Gastrocnemius medialis (tissue), 4 donors: ENCODE data around the gene BCAT1. TPM values are rescaled to one million over a fixed set of nuclear protein-coding genes. Genes with fewer than 3 reads are reported as not detected.
"Not testable (repeated sequence)": the region's sequence is repeated elsewhere in the genome, so short reads cannot be mapped to it uniquely, and the experiment has no call there.

ENCODE experiments used
- ATAC-seq, 2 donors: fragments of 150-250 bp; one replicate each; pipeline ENCODE4 v1.9.1; 2016
- DNase-seq, 2 donors: peaks; one replicate each; pipeline ENCODE4 v3.0.0-alpha.2; 2019
- H3K27ac ChIP-seq, 4 donors: fragments of 200-600 bp; sonication (generic); 1 replicate in 1 of 4; 2 replicates in 3 of 4; pipeline ENCODE4 v1.5.1; 2016 to 2018; ENCODE audit warnings: mild to moderate bottlenecking in 2 of 4, moderate library complexity in 1 of 4
- H3K27me3 ChIP-seq, 3 donors: fragments of 200-600 bp; sonication (generic) in 2 of 3; 1 replicate in 1 of 3; 2 replicates in 2 of 3; pipeline versions ENCODE4 v1.5.1 to v1.6.0; 2016 to 2019; ENCODE audit warnings: mild to moderate bottlenecking in 1 of 3, moderate library complexity in 1 of 3
- H3K36me3 ChIP-seq, 2 donors: fragments of 200-600 bp; sonication (generic) in 1 of 2; one replicate each; pipeline ENCODE4 v1.5.1; 2017 to 2018
- H3K4me1 ChIP-seq, 2 donors: fragments of 200-600 bp; sonication (generic) in 1 of 2; one replicate each; pipeline ENCODE4 v1.5.1; 2016 to 2017; ENCODE audit warnings: mild to moderate bottlenecking in 2 of 2
- H3K4me3 ChIP-seq, 4 donors: fragments of 200-600 bp; sonication (generic) in 3 of 4; 1 replicate in 1 of 4; 2 replicates in 3 of 4; pipeline ENCODE4 v1.5.1; 2016 to 2019; ENCODE audit warnings: mild to moderate bottlenecking in 2 of 4
- H3K9me3 ChIP-seq, 3 donors: fragments of 200-600 bp; sonication (generic) in 2 of 3; 1 replicate in 1 of 3; 2 replicates in 2 of 3; pipeline ENCODE4 v1.5.1; 2016 to 2019
- POLR2A ChIP-seq, 2 donors: fragments of 450-650 bp; IDR thresholded peaks; one replicate each; pipeline ENCODE4 v1.6.1; 2017; ENCODE audit warnings: antibody characterized with exemption in 2 of 2, mild to moderate bottlenecking in 2 of 2, moderate library complexity in 2 of 2
- in situ Hi-C, 4 donors: fragments of 200-750 bp; cut with MboI; loops; one replicate each; pipeline versions ENCODE4 v1.15.0 to v1.8.0; 2017; ENCODE audit warnings: low sequenced_read_pairs in 4 of 4
- intact Hi-C: fragments of 100-400 bp; cut with DNase I; formaldehyde crosslinking; loops from one replicate; pipeline ENCODE4 v1.15.1; 2023; ENCODE audit warnings: low total_unique reads
- total RNA-seq, 4 donors: library from RNA; depleted of rRNA; stranded (reverse); fragments of >200 nt; gene quantifications; one replicate each; pipeline versions ENCODE4 v1.1.0 to v1.2.3, GENCODE V29; 2016
- TF ChIP-seq, protein P1 (sequence below), 5 experiments: fragments of 450-650 bp in 3 of 5; fragments of 200-600 bp in 2 of 5; sonication (generic) in 2 of 5; IDR thresholded peaks in 4 of 5; conservative IDR thresholded peaks in 1 of 5; 1 replicate in 4 of 5; 2 replicates in 1 of 5; pipeline ENCODE4 v1.5.1; 2016 to 2019; ENCODE audit warnings: antibody characterized with exemption in 5 of 5, mild to moderate bottlenecking in 3 of 5, moderate library complexity in 3 of 5

Gene BCAT1
- total RNA-seq, 4 donors from 2014 or later: 1.6 to 7.5 (median 3.9) TPM

DNA sequence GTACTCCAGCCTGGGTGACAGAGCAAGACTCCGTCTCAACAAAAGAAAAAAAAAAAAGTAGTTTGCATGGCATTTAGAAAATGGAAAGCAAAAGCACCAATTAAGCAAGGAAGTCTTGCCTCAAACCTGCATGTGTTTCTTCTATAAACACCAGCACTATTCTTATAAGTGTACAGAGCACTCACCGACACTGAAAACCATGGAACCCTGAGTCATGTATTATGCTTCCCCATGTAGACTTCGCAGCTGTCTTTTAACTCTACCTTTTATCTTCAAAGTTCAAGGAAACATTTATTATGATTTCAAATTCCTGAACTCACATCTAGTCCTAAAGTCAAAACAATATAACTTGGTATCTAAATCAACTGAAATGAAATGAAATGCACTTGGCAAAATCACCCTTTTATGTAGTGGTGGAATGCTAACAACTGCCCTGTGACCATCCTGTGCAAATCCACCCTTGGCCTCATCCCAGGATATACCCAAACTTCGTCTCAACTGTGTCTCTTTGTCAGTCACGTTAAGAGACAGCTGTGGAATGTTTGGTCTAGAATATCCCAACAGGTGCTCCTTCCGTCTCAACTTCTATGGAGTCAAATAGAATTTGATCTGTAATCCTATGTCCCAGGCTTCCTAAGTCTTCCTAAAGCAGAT lies 4.8 kb downstream of the BCAT1 start:
- in situ Hi-C loops: no loop called here
- intact Hi-C loops: no loop called here
- TF ChIP-seq, protein P1, sequence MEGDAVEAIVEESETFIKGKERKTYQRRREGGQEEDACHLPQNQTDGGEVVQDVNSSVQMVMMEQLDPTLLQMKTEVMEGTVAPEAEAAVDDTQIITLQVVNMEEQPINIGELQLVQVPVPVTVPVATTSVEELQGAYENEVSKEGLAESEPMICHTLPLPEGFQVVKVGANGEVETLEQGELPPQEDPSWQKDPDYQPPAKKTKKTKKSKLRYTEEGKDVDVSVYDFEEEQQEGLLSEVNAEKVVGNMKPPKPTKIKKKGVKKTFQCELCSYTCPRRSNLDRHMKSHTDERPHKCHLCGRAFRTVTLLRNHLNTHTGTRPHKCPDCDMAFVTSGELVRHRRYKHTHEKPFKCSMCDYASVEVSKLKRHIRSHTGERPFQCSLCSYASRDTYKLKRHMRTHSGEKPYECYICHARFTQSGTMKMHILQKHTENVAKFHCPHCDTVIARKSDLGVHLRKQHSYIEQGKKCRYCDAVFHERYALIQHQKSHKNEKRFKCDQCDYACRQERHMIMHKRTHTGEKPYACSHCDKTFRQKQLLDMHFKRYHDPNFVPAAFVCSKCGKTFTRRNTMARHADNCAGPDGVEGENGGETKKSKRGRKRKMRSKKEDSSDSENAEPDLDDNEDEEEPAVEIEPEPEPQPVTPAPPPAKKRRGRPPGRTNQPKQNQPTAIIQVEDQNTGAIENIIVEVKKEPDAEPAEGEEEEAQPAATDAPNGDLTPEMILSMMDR (IDR thresholded peaks at IDR 0.05 in 4 of 5, conservative IDR thresholded peaks at IDR 0.05 in 1 of 5): no peak
- peaks cover 0 to 3% of the 10 kb centered on the region in 2 donors for H3K4me1 ChIP-seq
- H3K4me3 ChIP-seq: no peak overlapping the region
- peaks cover 8 to 16% (median 14%) of the 10 kb centered on the region in 3 donors for H3K27me3 ChIP-seq
- H3K27ac ChIP-seq: no peak overlapping the region
- H3K9me3 ChIP-seq: no peaks in the 10 kb centered on the region
- no peak for DNase-seq
- no peak for ATAC-seq
- H3K36me3 ChIP-seq: no peaks in the 10 kb centered on the region

DNA sequence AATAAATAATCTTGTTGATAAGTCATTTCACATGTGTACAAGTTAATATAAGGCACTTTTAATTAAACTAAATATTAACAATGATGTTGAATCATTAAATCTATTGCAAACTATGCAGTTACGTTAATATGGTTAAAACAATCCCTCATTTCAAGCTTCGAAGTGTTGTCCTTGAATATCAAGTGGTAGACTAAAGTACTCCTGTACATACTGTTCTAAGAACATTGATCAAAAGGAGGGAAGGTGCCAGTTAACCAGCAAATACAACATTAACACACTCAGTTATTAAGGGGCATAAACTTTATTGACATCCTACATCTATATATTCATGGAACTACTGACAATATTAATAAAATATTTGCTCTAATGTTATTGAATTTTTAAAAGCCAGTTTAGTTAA lies 8.7 kb downstream of the BCAT1 start:
- H3K9me3 ChIP-seq: no peaks in the 10 kb centered on the region
- H3K4me1 ChIP-seq: no peaks in the 10 kb centered on the region
- in situ Hi-C loops: no loop called here
- no peak overlapping the region for H3K27ac ChIP-seq
- no peak overlapping the region for H3K4me3 ChIP-seq
- TF ChIP-seq, protein P1 (IDR thresholded peaks at IDR 0.05 in 4 of 5, conservative IDR thresholded peaks at IDR 0.05 in 1 of 5): no peak
- TF ChIP-seq POLR2A (IDR thresholded peaks at IDR 0.05): no peak
- H3K36me3 ChIP-seq: no peaks in the 10 kb centered on the region
- H3K27me3 ChIP-seq: no peaks in the 10 kb centered on the region
- ATAC-seq (no peak), DNase-seq (no peak)
- intact Hi-C loops: no loop called here

DNA sequence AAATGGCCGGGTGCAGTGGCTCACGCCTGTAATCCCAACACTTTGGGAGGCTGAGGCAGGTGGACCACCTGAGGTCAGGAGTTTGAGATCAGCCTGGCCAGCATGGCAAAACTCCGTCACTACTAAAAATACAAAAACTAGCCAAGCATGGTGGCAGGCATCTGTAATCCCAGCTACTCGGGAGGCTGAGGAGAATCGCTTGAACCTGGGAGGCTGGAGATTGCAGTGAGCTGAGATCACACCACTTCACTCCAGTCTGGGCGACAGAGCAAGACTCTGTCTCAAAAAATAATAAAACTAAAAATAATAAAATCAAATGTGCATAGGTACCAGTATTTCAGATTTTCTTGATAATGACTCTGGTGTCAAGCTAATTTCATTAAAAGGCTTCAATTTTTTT lies 9.3 kb downstream of the BCAT1 start:
- ATAC-seq, in situ Hi-C loops, H3K4me1 ChIP-seq, DNase-seq, H3K36me3 ChIP-seq, H3K4me3 ChIP-seq, H3K9me3 ChIP-seq, H3K27ac ChIP-seq, intact Hi-C loops, H3K27me3 ChIP-seq: not testable (repeated sequence)

DNA sequence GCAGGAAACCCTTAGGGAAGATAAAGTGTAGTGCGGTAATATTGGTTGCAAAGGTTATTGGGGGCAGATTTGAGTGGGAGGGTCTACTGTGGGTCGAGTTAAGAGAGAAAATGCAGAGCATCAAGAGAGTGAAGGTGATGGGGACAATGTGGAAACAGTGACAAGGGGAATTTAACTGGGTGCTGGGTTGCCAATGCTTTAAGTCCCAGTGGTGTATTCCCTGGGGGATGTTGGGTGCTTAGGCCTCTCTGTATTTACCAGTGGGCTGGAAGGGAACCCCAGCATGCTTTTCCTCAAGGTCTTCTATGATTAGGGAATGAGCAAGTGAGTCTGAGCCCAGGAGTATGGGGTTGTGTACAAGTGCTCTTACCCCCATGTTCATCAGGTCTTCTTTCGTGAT lies 10.6 kb downstream of the BCAT1 start:
- no peak overlapping the region for H3K27ac ChIP-seq
- H3K27me3 ChIP-seq: no peaks in the 10 kb centered on the region
- ATAC-seq: no peak
- no peaks in the 10 kb centered on the region for H3K4me1 ChIP-seq
- no peak for DNase-seq
- TF ChIP-seq POLR2A (IDR thresholded peaks at IDR 0.05): no peak
- TF ChIP-seq, protein P1 (IDR thresholded peaks at IDR 0.05 in 4 of 5, conservative IDR thresholded peaks at IDR 0.05 in 1 of 5): no peak
- H3K9me3 ChIP-seq: no peaks in the 10 kb centered on the region
- in situ Hi-C loops (no loop called here), intact Hi-C loops (no loop called here)
- H3K4me3 ChIP-seq: no peak overlapping the region
- H3K36me3 ChIP-seq: no peaks in the 10 kb centered on the region

DNA sequence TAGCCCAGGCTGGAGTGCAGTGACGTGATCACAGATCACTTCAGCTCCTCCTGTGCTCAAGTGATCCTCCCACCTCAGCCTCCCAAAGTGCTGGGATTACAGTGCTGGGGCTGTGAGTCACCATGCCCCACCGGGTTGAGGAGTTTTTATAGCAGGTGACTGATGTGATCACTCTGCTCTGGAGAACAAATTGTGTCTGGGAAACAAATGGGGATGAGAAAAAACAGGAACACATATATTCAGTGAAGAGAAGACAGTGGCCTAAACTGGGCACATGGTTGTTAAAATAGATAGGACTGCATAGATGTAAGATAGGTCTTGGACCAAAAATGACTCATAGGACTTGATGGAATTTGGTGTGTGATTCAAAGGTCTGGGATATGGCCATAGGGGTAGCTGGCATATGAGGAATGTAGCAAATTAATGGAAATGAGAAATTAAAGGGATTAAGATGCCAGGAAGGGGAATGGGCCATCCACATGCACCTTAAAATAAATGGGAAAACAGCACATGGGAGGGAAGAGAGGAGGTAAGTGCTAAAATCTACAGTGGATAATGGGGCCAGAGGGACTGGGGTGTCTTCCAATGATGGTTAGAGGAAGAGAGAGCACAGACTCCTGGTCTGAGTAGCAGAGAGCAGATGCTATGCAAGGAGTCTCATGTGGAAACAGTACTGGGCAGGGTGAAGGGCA lies 11.2 kb downstream of the BCAT1 start:
- DNase-seq (no peak), ATAC-seq (no peak)
- TF ChIP-seq POLR2A (IDR thresholded peaks at IDR 0.05): no peak
- TF ChIP-seq, protein P1 (IDR thresholded peaks at IDR 0.05 in 4 of 5, conservative IDR thresholded peaks at IDR 0.05 in 1 of 5): no peak
- in situ Hi-C loops: no loop called here
- Histone ChIP-seq H3K36me3 (no peaks in the 10 kb centered on the region), H3K27ac (no peak overlapping the region), H3K27me3 (no peaks in the 10 kb centered on the region), H3K9me3 (no peaks in the 10 kb centered on the region), H3K4me3 (no peak overlapping the region), H3K4me1 (no peaks in the 10 kb centered on the region)
- intact Hi-C loops: no loop called here
